Endothelial cell of umbilical vein (primary cell): ENCODE results near the gene UGT2B7. TPM values are rescaled to one million over a fixed set of nuclear protein-coding genes. Genes with fewer than 3 reads are reported as not detected.
"Not testable (repeated sequence)": the region's sequence is repeated elsewhere in the genome, so short reads cannot be mapped to it uniquely, and the experiment has no call there.

Experiments
- BruUV-seq: library from RNA; stranded (reverse); fragments of 400-500 nt; replicated peaks from 2 replicates; lab custom pipeline; 2021; lab: Mats Ljungman, UMichigan
- CTCF ChIA-PET: fragments of 300-600, 350-600 bp; sonication (Branson Sonifier 250); formaldehyde crosslinking; loops from one replicate; lab custom pipeline; 2021; ENCODE audit warnings: antibody characterized with exemption, inconsistent platforms; lab: Charles Lee
- POLR2A ChIA-PET: fragments of 300-600, 350-600 bp; sonication (Branson Sonifier 250); formaldehyde crosslinking; loops from one replicate; lab custom pipeline; 2021; ENCODE audit warnings: antibody characterized with exemption, inconsistent platforms; lab: Charles Lee
- DNase-seq: peaks from one replicate; pipeline ENCODE4 v3.0.0-alpha.2; 2011; ENCODE audit warnings: low read depth, low spot score
- FAIRE-seq: peaks from 2 replicates; lab custom pipeline; 2011; peaks lifted over from hg19 to GRCh38; lab: Jason Lieb, UNC
- H2AFZ ChIP-seq: 2 replicates; pipeline ENCODE4 v1.6.0; 2012; ENCODE audit warnings: low read depth, low read length, control low read depth, inconsistent platforms
- H3K27ac ChIP-seq: 2 replicates; pipeline ENCODE4 v1.5.1; 2011; ENCODE audit warnings: low read depth, mild to moderate bottlenecking, control low read depth, low read length, moderate library complexity; ENCODE audit not compliant: insufficient read depth
- H3K27me3 ChIP-seq, 2 experiments: 2 replicates each; pipeline versions ENCODE4 v1.6.0 to v1.6.1; 2011; ENCODE audit warnings: low read length in 2 of 2, mixed read lengths in 1 of 2; ENCODE audit not compliant: control insufficient read depth in 2 of 2, insufficient read depth in 2 of 2
- H3K36me3 ChIP-seq, 2 experiments: 2 replicates in 1 of 2; 3 replicates in 1 of 2; pipeline ENCODE4 v1.5.1; 2011; ENCODE audit warnings: low read length in 2 of 2, mild to moderate bottlenecking in 1 of 2, moderate library complexity in 1 of 2; ENCODE audit not compliant: control insufficient read depth in 2 of 2, insufficient read depth in 2 of 2; ENCODE audit errors: extremely low read depth in 1 of 2
- H3K4me1 ChIP-seq: 3 replicates; pipeline ENCODE4 v1.5.1; 2011; ENCODE audit warnings: mild to moderate bottlenecking, low read length; ENCODE audit not compliant: control insufficient read depth, insufficient read depth; ENCODE audit errors: extremely low read depth
- H3K4me2 ChIP-seq: 2 replicates; pipeline ENCODE4 v1.6.1; 2011; ENCODE audit warnings: low read length, control low read depth, mixed read lengths; ENCODE audit not compliant: insufficient read depth
- H3K4me3 ChIP-seq, 3 experiments: fragments of 200-600 bp in 1 of 3; sonication (generic), shearing (Covaris generic) in 1 of 3; replicated peaks in 1 of 3; 2 replicates each; pipeline ENCODE4 v1.5.1; 2011 to 2016; ENCODE audit warnings: control low read depth in 3 of 3, low read length in 3 of 3, mild to moderate bottlenecking in 2 of 3, inconsistent platforms in 1 of 3, low read depth in 1 of 3, moderate library complexity in 1 of 3; ENCODE audit not compliant: insufficient read depth in 1 of 3
- H3K79me2 ChIP-seq: 2 replicates; pipeline ENCODE4 v1.6.0; 2012; ENCODE audit warnings: low read length, inconsistent platforms; ENCODE audit not compliant: control insufficient read depth, insufficient read depth
- H3K9ac ChIP-seq: replicated peaks from 2 replicates; pipeline ENCODE3; 2011; ENCODE audit warnings: low read length, control low read depth; ENCODE audit not compliant: insufficient read depth; ENCODE audit errors: extremely low read depth
- H3K9me1 ChIP-seq: replicated peaks from 3 replicates; pipeline ENCODE4 v1.6.0; 2011; ENCODE audit warnings: mild to moderate bottlenecking, low read length; ENCODE audit not compliant: control insufficient read depth, insufficient read depth; ENCODE audit errors: extremely low read depth
- H3K9me3 ChIP-seq: replicated peaks from 2 replicates; pipeline ENCODE4 v1.5.1; 2012; ENCODE audit warnings: low read length, inconsistent platforms; ENCODE audit not compliant: control insufficient read depth, insufficient read depth
- H4K20me1 ChIP-seq: replicated peaks from 2 replicates; pipeline ENCODE3; 2011; ENCODE audit warnings: mild to moderate bottlenecking, low read length; ENCODE audit not compliant: control insufficient read depth, insufficient read depth; ENCODE audit errors: extremely low read depth
- CTCF ChIP-seq, 2 donors: IDR thresholded peaks; 1 replicate in 1 of 2; 2 replicates in 1 of 2; pipeline ENCODE4 v1.5.1; 2011; ENCODE audit warnings: low read length in 2 of 2, mild to moderate bottlenecking in 2 of 2, moderate library complexity in 2 of 2, control low read depth in 1 of 2, inconsistent platforms in 1 of 2, low read depth in 1 of 2; ENCODE audit not compliant: insufficient read depth in 1 of 2; ENCODE audit errors: extremely low read depth in 1 of 2
- EZH2 ChIP-seq: IDR thresholded peaks from 2 replicates; pipeline ENCODE4 v1.6.1; 2012; ENCODE audit warnings: borderline replicate concordance, low read depth, mild to moderate bottlenecking, moderate library complexity, low read length, inconsistent platforms; ENCODE audit not compliant: severe bottlenecking
- FOS ChIP-seq: IDR thresholded peaks from 2 replicates; pipeline ENCODE4 v1.6.1; 2011; ENCODE audit warnings: mild to moderate bottlenecking, low read length, moderate library complexity, borderline replicate concordance; ENCODE audit not compliant: insufficient read depth
- GATA2 ChIP-seq: IDR thresholded peaks from 2 replicates; pipeline ENCODE4 v1.7.0; 2011; ENCODE audit warnings: low read depth, mild to moderate bottlenecking, moderate library complexity, mixed read lengths, low read length; ENCODE audit not compliant: insufficient read length, insufficient read depth
- MAX ChIP-seq: IDR thresholded peaks from 2 replicates; pipeline ENCODE4 v1.6.1; 2011; ENCODE audit not compliant: insufficient read depth, insufficient read length
- MYC ChIP-seq: IDR thresholded peaks from one replicate; pipeline ENCODE4 v1.6.1; 2011; ENCODE audit warnings: mild to moderate bottlenecking, low read depth, low read length
- POLR2A ChIP-seq: IDR thresholded peaks from 2 replicates; pipeline ENCODE4 v1.6.1; 2012; ENCODE audit warnings: low read depth, mild to moderate bottlenecking, control low read depth, low read length
- POLR2AphosphoS5 ChIP-seq: IDR thresholded peaks from 2 replicates; pipeline ENCODE4 v1.6.1; 2012; ENCODE audit warnings: low read depth, mild to moderate bottlenecking, control low read depth, low read length, moderate library complexity; ENCODE audit not compliant: insufficient read depth
- dilution Hi-C: fragments of 300-500 bp; cut with MboI; formaldehyde crosslinking; loops from one replicate; pipeline ENCODE4 v1.15.0; 2019; ENCODE audit warnings: low sequenced_read_pairs; ENCODE audit not compliant: extremely low pct_ligation_motif_present
- intact Hi-C: fragments of 100-400 bp; cut with micrococcal nuclease; formaldehyde crosslinking; loops from one replicate; pipeline ENCODE4 v1.10.0; 2022
- polyA plus RNA-seq, 4 experiments: library from polyadenylated mRNA; depleted of rRNA in 3 of 4; stranded (reverse) in 3 of 4; unstranded in 1 of 4; fragments of >200 nt; gene quantifications; 2 replicates each; pipeline versions ENCODE4 v1.2.1 to v1.2.3, GENCODE V29; 2011 to 2012; ENCODE audit warnings: missing spikeins in 1 of 4
- total RNA-seq: library from RNA; stranded (reverse); gene quantifications from 2 replicates; pipeline ENCODE4 v1.2.3, GENCODE V29; 2021

The UGT2B7 gene
- total and polyA plus RNA-seq, 2 donors (not counting 3 experiments of a cell fraction or from before 2014, with no cell fraction given), result not detected

- Histone ChIP-seq H4K20me1 (no peaks in the 10 kb centered on the region), H2AFZ (no peak overlapping the region), H3K79me2 (no peaks in the 10 kb centered on the region), H3K9me3 (no peaks in the 10 kb centered on the region), H3K4me1 (peaks cover 12% of the 10 kb centered on the region), H3K4me2 (no peak overlapping the region), H3K27me3 (no peaks in the 10 kb centered on the region), H3K27ac (no peak overlapping the region), H3K9me1 (no peaks in the 10 kb centered on the region), H3K36me3 (no peaks in the 10 kb centered on the region), H3K9ac (no peak overlapping the region), H3K4me3 (no peak overlapping the region)
- no TSS peak for BruUV-seq
- FAIRE-seq (no peak), DNase-seq (no peak)
- dilution Hi-C loops, result no loop called here
- ChIA-PET CTCF (interaction anchor here (1.4 kb wide), 1 partner anchor 23 kb away, joined by 3 read pairs; no protein-coding TSS in a partner anchor), POLR2A (no interaction called here)
- TF ChIP-seq FOS (no peak), MAX (no peak), MYC (no peak), EZH2 (no peak), GATA2 (no peak), CTCF (IDR thresholded peaks at IDR 0.05; ENCODE audit: extremely low read depth in 1 of 2, insufficient read depth in 1 of 2, low read depth in 1 of 2, low read length in 2 of 2) (no peak), POLR2AphosphoS5 (no peak), POLR2A (no peak)
- intact Hi-C loops, result no loop called here
Measured at GRCh38 chr4:69099910-69100309, 3.6 kb downstream of the UGT2B7 start.

- H3K9me1 ChIP-seq, FAIRE-seq, H3K27me3 ChIP-seq, intact Hi-C loops, H3K27ac ChIP-seq, POLR2A ChIA-PET, H3K9ac ChIP-seq, H3K4me3 ChIP-seq, H3K9me3 ChIP-seq, H3K4me2 ChIP-seq, H3K4me1 ChIP-seq, dilution Hi-C loops, H4K20me1 ChIP-seq, H2AFZ ChIP-seq, BruUV-seq, DNase-seq, H3K79me2 ChIP-seq, H3K36me3 ChIP-seq: not testable (repeated sequence)
- CTCF ChIA-PET, result interaction anchor here (0.8 kb wide), 2 partner anchors 11 to 48 kb away, joined by 3 read pairs; no protein-coding TSS in a partner anchor
Measured at GRCh38 chr4:69102668-69103067, 6.4 kb downstream of the UGT2B7 start.
